Measurements from ENCODE around the gene JDP2.

The JDP2 gene

GRCh38 chr14:75506930-75507329 lies 79.1 kb downstream of the JDP2 start:
- Mint-ChIP-seq H3K4me1 (ENCODE audit: low read depth) (no peaks in the 10 kb centered on the region), H3K9me3 (peaks cover 36% of the 10 kb centered on the region), H3K4me3 (no peak overlapping the region), H3K27ac (no peak overlapping the region), H3K36me3 (ENCODE audit: low read depth) (peaks cover 8% of the 10 kb centered on the region), H3K27me3 (ENCODE audit: low read depth) (no peaks in the 10 kb centered on the region)

- H3K4me3 Mint-ChIP-seq: no peak overlapping the region
- peaks cover 40% of the 10 kb centered on the region for H3K9me3 Mint-ChIP-seq
- H3K27me3 Mint-ChIP-seq (ENCODE audit: low read depth): no peaks in the 10 kb centered on the region
- H3K27ac Mint-ChIP-seq: no peak overlapping the region
- peaks cover 8% of the 10 kb centered on the region for H3K36me3 Mint-ChIP-seq (ENCODE audit: low read depth)
- peaks cover 9% of the 10 kb centered on the region for H3K4me1 Mint-ChIP-seq (ENCODE audit: low read depth)
Observed at GRCh38 chr14:75510547-75510946, 82.7 kb downstream of the JDP2 start.

GRCh38 chr14:75511201-75511600 lies 83.4 kb downstream of the JDP2 start:
- Mint-ChIP-seq H3K4me1 (ENCODE audit: low read depth) (peaks cover 15% of the 10 kb centered on the region), H3K27me3 (ENCODE audit: low read depth) (no peaks in the 10 kb centered on the region), H3K9me3 (peaks cover 36% of the 10 kb centered on the region), H3K4me3 (no peak overlapping the region), H3K27ac (no peak overlapping the region), H3K36me3 (ENCODE audit: low read depth) (peaks cover 8% of the 10 kb centered on the region)

- H3K27ac Mint-ChIP-seq: no peak overlapping the region
Observed at GRCh38 chr14:75513911-75514672, 86.3 kb downstream of the JDP2 start.

GRCh38 chr14:75514673-75515628 lies 87.1 kb downstream of the JDP2 start:
- H3K27ac Mint-ChIP-seq: peak overlapping the region; percentile 94
- H3K4me3 Mint-ChIP-seq: peak overlapping the region; percentile 87
- peaks cover 32% of the 10 kb centered on the region for H3K4me1 Mint-ChIP-seq (ENCODE audit: low read depth)
- H3K9me3 Mint-ChIP-seq: peaks cover 20% of the 10 kb centered on the region
- H3K27me3 Mint-ChIP-seq (ENCODE audit: low read depth): no peaks in the 10 kb centered on the region
- H3K36me3 Mint-ChIP-seq (ENCODE audit: low read depth): peaks cover 6% of the 10 kb centered on the region

More at GRCh38 chr14:75513911-75514672, 86.3 kb downstream of the JDP2 start:
- Mint-ChIP-seq H3K4me1 (ENCODE audit: low read depth) (peaks cover 29% of the 10 kb centered on the region), H3K4me3 (no peak overlapping the region), H3K9me3 (peaks cover 24% of the 10 kb centered on the region), H3K27me3 (ENCODE audit: low read depth) (no peaks in the 10 kb centered on the region), H3K36me3 (ENCODE audit: low read depth) (peaks cover 8% of the 10 kb centered on the region)

- Mint-ChIP-seq H3K9me3 (peaks cover 15% of the 10 kb centered on the region), H3K36me3 (ENCODE audit: low read depth) (peaks cover 6% of the 10 kb centered on the region), H3K27ac (peak overlapping the region; percentile 45), H3K4me3 (peak overlapping the region; percentile 21), H3K27me3 (ENCODE audit: low read depth) (no peaks in the 10 kb centered on the region), H3K4me1 (ENCODE audit: low read depth) (peaks cover 37% of the 10 kb centered on the region)
Observed at GRCh38 chr14:75515629-75515996, 87.8 kb downstream of the JDP2 start.

GRCh38 chr14:75518625-75519024 lies 90.8 kb downstream of the JDP2 start:
- Mint-ChIP-seq H3K4me3 (no peak overlapping the region), H3K36me3 (ENCODE audit: low read depth) (peaks cover 13% of the 10 kb centered on the region), H3K27me3 (ENCODE audit: low read depth) (no peaks in the 10 kb centered on the region), H3K27ac (no peak overlapping the region), H3K9me3 (no peaks in the 10 kb centered on the region), H3K4me1 (ENCODE audit: low read depth) (peaks cover 53% of the 10 kb centered on the region)

GRCh38 chr14:75519394-75519793 lies 91.6 kb downstream of the JDP2 start:
- Mint-ChIP-seq H3K9me3 (no peaks in the 10 kb centered on the region), H3K4me3 (no peak overlapping the region), H3K36me3 (ENCODE audit: low read depth) (peaks cover 21% of the 10 kb centered on the region), H3K4me1 (ENCODE audit: low read depth) (peaks cover 59% of the 10 kb centered on the region), H3K27me3 (ENCODE audit: low read depth) (no peaks in the 10 kb centered on the region), H3K27ac (no peak overlapping the region)

- no peaks in the 10 kb centered on the region for H3K9me3 Mint-ChIP-seq
- peak overlapping the region; percentile 7 for H3K4me3 Mint-ChIP-seq
- peaks cover 64% of the 10 kb centered on the region for H3K4me1 Mint-ChIP-seq (ENCODE audit: low read depth)
- peak overlapping the region; percentile 96 for H3K27ac Mint-ChIP-seq
- H3K27me3 Mint-ChIP-seq (ENCODE audit: low read depth): no peaks in the 10 kb centered on the region
- H3K36me3 Mint-ChIP-seq (ENCODE audit: low read depth): peaks cover 28% of the 10 kb centered on the region
Observed at GRCh38 chr14:75519826-75520728, 92.3 kb downstream of the JDP2 start.

- no peaks in the 10 kb centered on the region for H3K9me3 Mint-ChIP-seq
- peak overlapping the region; percentile 96 for H3K27ac Mint-ChIP-seq
- H3K4me3 Mint-ChIP-seq: peak overlapping the region; percentile 23
- no peaks in the 10 kb centered on the region for H3K27me3 Mint-ChIP-seq (ENCODE audit: low read depth)
- H3K4me1 Mint-ChIP-seq (ENCODE audit: low read depth): peaks cover 63% of the 10 kb centered on the region
- H3K36me3 Mint-ChIP-seq (ENCODE audit: low read depth): peaks cover 34% of the 10 kb centered on the region
Observed at GRCh38 chr14:75520852-75521251, 93.0 kb downstream of the JDP2 start.

GRCh38 chr14:75521415-75522199 lies 93.8 kb downstream of the JDP2 start:
- peaks cover 41% of the 10 kb centered on the region for H3K36me3 Mint-ChIP-seq (ENCODE audit: low read depth)
- H3K4me1 Mint-ChIP-seq (ENCODE audit: low read depth): peaks cover 66% of the 10 kb centered on the region
- peak overlapping the region; percentile 96 for H3K27ac Mint-ChIP-seq
- no peaks in the 10 kb centered on the region for H3K9me3 Mint-ChIP-seq
- H3K4me3 Mint-ChIP-seq: peak overlapping the region; percentile 100
- H3K27me3 Mint-ChIP-seq (ENCODE audit: low read depth): no peaks in the 10 kb centered on the region

GRCh38 chr14:75522224-75522982 lies 94.6 kb downstream of the JDP2 start, which contains the start of gene BATF:
Gene BATF, plus strand, starts transcription at chr14:75522469. Its CDS starts 214 bp downstream, at chr14:75522683.
- Mint-ChIP-seq H3K27me3 (ENCODE audit: low read depth) (no peaks in the 10 kb centered on the region), H3K36me3 (ENCODE audit: low read depth) (peaks cover 45% of the 10 kb centered on the region), H3K27ac (peak within 1 kb of the TSS; percentile 96), H3K4me3 (peak within 1 kb of the TSS; percentile 100), H3K9me3 (no peaks in the 10 kb centered on the region), H3K4me1 (ENCODE audit: low read depth) (peaks cover 65% of the 10 kb centered on the region)

GRCh38 chr14:75522983-75523318 lies 95.1 kb downstream of the JDP2 start:
- peak overlapping the region; percentile 100 for H3K4me3 Mint-ChIP-seq
- peaks cover 70% of the 10 kb centered on the region for H3K4me1 Mint-ChIP-seq (ENCODE audit: low read depth)
- no peaks in the 10 kb centered on the region for H3K9me3 Mint-ChIP-seq
- H3K36me3 Mint-ChIP-seq (ENCODE audit: low read depth): peaks cover 50% of the 10 kb centered on the region
- H3K27ac Mint-ChIP-seq: peak overlapping the region; percentile 96
- no peaks in the 10 kb centered on the region for H3K27me3 Mint-ChIP-seq (ENCODE audit: low read depth)
